ENCODE data around the gene TMEM132D. TPM values are rescaled to one million over a fixed set of nuclear protein-coding genes. Genes with fewer than 3 reads are reported as not detected.

TMEM132D gene
- total and polyA plus RNA-seq, 8 donors: 0.26 to 2.5 (median 0.88) TPM; not detected in 1

GRCh38 chr12:129873833-129874208 is 30.0 kb downstream of the TMEM132D start:
- intact Hi-C loops (cut with DNase I): no loop called here
- ATAC-seq: no peak
- Histone ChIP-seq H3K9me3 (no peaks in the 10 kb centered on the region), H3K36me3 (no peaks in the 10 kb centered on the region), H3K27me3 (no peaks in the 10 kb centered on the region), H3K4me3 (no peak overlapping the region), H3K4me1 (no peaks in the 10 kb centered on the region), H3K27ac (no peak overlapping the region)
- no peak for TF ChIP-seq CTCF (IDR thresholded peaks at IDR 0.05)
- no peak for DNase-seq

- no peak for TF ChIP-seq CTCF (IDR thresholded peaks at IDR 0.05)
- intact Hi-C loops (cut with DNase I): no loop called here
- no peak for ATAC-seq
Observed at GRCh38 chr12:129873111-129873832, 30.6 kb downstream of the TMEM132D start.

GRCh38 chr12:129871991-129872972 is 31.5 kb downstream of the TMEM132D start:
- Histone ChIP-seq H3K9me3 (no peaks in the 10 kb centered on the region), H3K27me3 (no peaks in the 10 kb centered on the region), H3K27ac (no peak overlapping the region), H3K36me3 (no peaks in the 10 kb centered on the region), H3K4me1 (no peaks in the 10 kb centered on the region), H3K4me3 (no peak overlapping the region)
- intact Hi-C loops (cut with DNase I): no loop called here
- ATAC-seq (no peak), DNase-seq (no peak)
- TF ChIP-seq CTCF (IDR thresholded peaks at IDR 0.05): no peak

More at GRCh38 chr12:129873111-129873832, 30.6 kb downstream of the TMEM132D start:
- no peaks in the 10 kb centered on the region for H3K4me1 ChIP-seq
- H3K4me3 ChIP-seq: no peak overlapping the region
- no peaks in the 10 kb centered on the region for H3K9me3 ChIP-seq
- H3K27me3 ChIP-seq: no peaks in the 10 kb centered on the region
- no peak overlapping the region for H3K27ac ChIP-seq
- DNase-seq: no peak
- no peaks in the 10 kb centered on the region for H3K36me3 ChIP-seq

- H3K4me3 ChIP-seq: no peak overlapping the region
- no peak overlapping the region for H3K27ac ChIP-seq
- H3K36me3 ChIP-seq: no peaks in the 10 kb centered on the region
- DNase-seq: no peak
- H3K27me3 ChIP-seq: no peaks in the 10 kb centered on the region
- ATAC-seq: no peak
- TF ChIP-seq CTCF (IDR thresholded peaks at IDR 0.05): no peak
- peaks cover 0 to 4% of the 10 kb centered on the region in 2 donors for H3K9me3 ChIP-seq
- intact Hi-C loops (cut with DNase I): no loop called here
- no peaks in the 10 kb centered on the region for H3K4me1 ChIP-seq
Observed at GRCh38 chr12:129870796-129871195, 33.0 kb downstream of the TMEM132D start.

GRCh38 chr12:129870136-129870535 is 33.7 kb downstream of the TMEM132D start:
- intact Hi-C loops (cut with DNase I): no loop called here
- no peaks in the 10 kb centered on the region for H3K4me1 ChIP-seq
- TF ChIP-seq CTCF (IDR thresholded peaks at IDR 0.05): no peak
- ATAC-seq (no peak), DNase-seq (no peak)
- H3K9me3 ChIP-seq: peaks cover 0 to 10% of the 10 kb centered on the region in 2 donors
- no peaks in the 10 kb centered on the region for H3K27me3 ChIP-seq
- no peak overlapping the region for H3K4me3 ChIP-seq
- no peaks in the 10 kb centered on the region for H3K36me3 ChIP-seq
- no peak overlapping the region for H3K27ac ChIP-seq
